GM19099 (cell line): ENCODE data around the gene PRTFDC1.

ENCODE experiments used
- POLR2A ChIP-seq: IDR thresholded peaks from 3 replicates; pipeline ENCODE4 v1.6.1; 2011; ENCODE audit warnings: low read depth; ENCODE audit not compliant: insufficient read length; ENCODE audit errors: extremely low read depth

PRTFDC1 gene

GRCh38 chr10:24901686-24902399, 50.6 kb downstream of the PRTFDC1 start:
- TF ChIP-seq POLR2A, result peak; percentile 18

- no peak for TF ChIP-seq POLR2A
Measured at GRCh38 chr10:24900888-24901685, 51.3 kb downstream of the PRTFDC1 start.

DNA sequence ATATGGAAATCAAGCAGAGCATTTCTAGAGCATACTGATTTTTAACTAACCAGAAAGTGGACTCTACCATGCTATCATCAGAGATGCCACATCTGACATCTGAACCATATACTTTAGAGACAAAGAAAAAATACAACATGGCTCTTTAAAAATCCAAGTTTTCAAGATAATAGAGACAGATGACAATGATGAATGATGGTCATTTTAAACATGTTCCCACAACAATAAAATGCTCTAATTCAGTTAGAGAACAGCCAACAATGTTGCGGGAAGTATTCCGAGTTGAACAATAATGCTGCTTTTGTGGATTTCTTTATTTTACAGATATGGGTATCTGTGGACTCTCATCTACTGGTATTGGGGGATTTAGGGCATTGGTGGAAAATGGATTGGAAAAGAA, 52.8 kb downstream of the PRTFDC1 start:
- no peak for TF ChIP-seq POLR2A

DNA sequence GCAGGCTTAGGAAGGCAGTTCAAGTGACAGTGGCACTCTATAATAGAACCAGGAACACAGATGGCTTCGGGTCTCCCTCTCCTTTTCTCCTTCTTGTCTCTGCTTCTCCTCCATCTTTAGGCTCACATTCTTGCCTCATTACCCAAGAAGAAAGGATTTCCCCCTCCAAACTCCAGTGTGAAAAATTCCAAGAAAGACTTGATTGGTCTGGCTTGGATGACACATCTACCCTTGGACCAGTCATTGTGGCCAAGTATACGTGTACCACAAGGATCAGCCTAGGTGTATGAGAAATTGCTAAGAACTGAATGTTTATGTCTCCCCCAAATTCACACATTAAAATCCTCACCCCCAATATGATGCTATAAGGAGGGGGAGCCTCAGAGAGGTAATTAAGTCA, 53.9 kb downstream of the PRTFDC1 start:
- TF ChIP-seq POLR2A, result no peak

DNA sequence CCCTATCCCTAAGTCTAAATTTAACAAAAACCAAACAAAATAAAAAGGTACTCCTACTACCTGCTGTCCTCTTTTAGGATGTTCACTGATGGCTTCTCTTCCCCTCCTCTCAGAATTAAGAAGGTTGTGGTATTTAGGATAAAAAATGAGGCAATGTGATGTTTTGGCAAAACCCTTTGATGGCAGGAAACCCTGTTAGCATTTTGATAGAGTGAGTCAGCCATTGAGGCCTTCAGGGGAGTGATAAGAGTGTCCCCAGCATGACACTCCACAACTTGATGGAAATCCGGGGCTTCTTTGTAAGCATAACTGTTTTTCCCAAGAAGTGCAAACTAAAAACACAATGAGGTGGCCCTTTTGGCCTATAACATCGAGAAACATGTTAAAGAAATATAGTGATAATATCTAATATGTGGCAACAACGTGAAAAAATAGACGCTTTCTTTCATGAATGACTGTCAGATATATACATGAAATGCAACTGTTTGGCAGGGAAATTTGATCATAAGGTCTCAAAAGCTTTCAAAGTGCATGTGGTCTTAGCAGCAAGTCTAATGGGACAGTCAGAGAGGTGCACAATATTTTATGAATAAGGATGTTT, 55.0 kb downstream of the PRTFDC1 start:
- TF ChIP-seq POLR2A, result no peak

DNA sequence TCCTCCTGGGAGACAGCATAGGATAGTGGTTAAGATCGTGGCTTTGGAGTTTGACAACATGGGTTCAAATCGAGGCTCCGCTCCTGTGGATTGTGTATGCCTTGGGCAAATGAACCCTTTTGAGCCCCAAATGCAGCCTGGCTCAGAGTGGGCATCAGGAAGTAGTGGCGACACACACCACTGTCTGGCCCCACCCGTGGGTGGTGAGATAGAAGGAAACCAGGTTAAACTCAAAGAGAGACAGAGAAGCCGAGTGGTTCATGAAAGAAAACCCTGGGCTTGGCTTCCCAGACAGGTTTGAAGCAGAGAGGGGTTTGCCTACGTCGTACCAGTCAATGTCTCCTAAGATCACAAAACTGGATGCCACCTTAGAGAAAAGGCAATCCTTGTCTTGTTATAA, 57.7 kb downstream of the PRTFDC1 start:
- TF ChIP-seq POLR2A, result no peak

GRCh38 chr10:24894309-24894708, 58.1 kb downstream of the PRTFDC1 start:
- TF ChIP-seq POLR2A, result no peak

GRCh38 chr10:24893127-24893526, 59.3 kb downstream of the PRTFDC1 start:
- TF ChIP-seq POLR2A, result no peak

DNA sequence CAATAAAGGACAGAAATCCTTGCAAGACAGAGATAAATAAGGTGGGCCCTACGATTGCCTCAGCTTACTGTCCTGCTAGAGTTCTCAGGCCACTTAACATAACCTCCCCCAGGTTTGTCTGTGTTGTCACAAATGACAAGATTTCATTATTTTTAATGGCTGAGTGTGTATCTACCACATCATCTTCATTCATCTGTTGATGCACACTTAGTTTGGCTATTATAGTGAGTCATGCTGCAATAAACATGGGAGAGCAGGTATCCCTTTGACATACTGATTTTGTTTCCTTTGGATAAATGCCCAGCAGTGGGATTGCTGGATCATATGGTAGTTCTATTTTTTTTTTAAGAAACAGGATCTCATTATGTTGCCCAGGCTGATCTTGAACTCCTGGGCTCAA, 60.6 kb downstream of the PRTFDC1 start:
- TF ChIP-seq POLR2A, result no peak

GRCh38 chr10:24889639-24890038, 62.8 kb downstream of the PRTFDC1 start:
- TF ChIP-seq POLR2A, result no peak

DNA sequence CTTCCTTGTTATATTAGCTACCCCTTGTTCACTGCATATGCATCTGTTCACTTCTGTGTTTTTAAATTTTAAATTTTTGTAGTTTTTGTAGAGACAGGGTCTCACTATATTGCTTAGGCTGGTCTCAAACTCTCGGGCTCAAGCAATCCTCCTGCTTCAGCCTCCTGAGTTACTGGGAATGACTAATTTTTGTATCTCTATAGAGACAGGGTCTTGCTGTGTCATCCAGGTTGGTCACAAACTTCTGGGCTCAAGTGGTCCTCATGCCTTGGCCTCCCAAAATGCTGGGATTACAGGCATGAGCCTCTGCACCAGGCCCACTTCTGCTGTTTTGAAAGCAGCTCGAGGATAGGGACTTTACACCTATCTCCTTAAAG, 64.6 kb downstream of the PRTFDC1 start:
- TF ChIP-seq POLR2A, result no peak

GRCh38 chr10:24886290-24886680, 66.1 kb downstream of the PRTFDC1 start:
- TF ChIP-seq POLR2A, result no peak

GRCh38 chr10:24885551-24886289, 66.7 kb downstream of the PRTFDC1 start:
- no peak for TF ChIP-seq POLR2A

- TF ChIP-seq POLR2A, result no peak
Measured at GRCh38 chr10:24884793-24885192, 67.6 kb downstream of the PRTFDC1 start.

DNA sequence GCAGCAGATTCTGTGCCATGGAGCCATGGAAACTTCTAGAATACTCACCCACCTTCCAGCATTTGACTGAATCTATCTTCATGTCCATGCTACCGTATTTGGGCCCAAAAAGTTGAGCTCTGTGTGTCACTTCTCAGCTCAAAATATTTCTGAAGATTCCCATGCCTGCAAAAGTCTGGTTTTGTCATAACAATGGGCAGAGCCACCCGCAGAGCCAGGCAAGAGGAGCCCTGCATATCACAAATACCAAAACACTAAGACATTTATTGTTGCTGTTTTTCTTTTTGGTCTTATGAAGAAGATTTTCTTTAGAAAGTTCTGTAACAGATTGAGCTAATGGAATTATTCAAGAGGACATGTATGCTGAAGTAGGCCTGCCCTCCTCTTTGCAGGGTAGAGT, 68.1 kb downstream of the PRTFDC1 start:
- TF ChIP-seq POLR2A, result no peak

DNA sequence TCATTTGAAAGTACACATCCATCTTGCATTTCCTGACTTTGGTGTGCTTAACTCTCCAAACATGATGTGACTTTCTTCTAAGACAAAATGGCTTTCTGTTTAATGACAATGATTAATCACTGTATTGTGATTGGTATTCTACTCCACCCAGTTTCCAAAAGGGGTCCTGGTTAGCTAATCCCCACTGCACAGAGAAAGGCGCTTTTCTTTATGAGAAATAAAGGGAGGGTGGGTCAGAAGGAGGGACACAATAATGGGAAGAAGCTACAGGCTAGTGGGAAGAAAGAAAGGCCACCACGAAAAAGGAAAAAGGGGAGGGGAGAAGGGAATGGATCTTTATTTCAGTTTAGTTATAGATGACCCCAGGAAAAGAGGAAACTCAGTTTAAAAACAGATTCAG, 69.2 kb downstream of the PRTFDC1 start:
- no peak for TF ChIP-seq POLR2A

DNA sequence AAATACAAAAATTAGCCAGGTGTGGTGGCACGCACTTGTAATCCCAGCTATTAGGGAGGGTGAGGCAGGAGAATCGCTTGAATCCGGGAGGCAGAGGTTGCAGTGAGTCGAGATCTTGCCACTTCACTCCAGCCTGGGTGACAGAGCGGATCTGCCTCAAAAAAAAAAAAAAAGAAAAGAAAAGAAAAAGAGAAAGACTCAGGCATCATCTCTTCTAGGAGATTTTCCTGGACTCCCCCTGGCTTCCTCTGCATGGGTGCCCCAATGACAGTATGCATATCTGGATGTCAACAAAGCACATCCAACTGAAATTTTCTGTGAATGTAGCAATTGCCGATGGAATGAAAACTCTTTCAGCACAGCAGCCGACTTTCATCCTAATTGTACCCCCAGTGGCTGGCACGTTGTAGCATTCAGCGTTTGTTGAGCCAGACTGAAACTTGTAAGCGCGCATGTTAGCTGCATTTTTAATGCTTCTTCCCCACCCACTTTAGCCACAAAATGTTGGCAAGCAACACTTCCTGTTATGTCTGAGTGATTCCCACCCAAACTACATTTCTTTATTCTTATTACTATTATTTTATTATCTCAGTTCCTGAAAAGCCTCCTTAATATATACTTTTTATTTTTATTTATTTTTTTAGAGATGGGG, 70.2 kb downstream of the PRTFDC1 start:
- no peak for TF ChIP-seq POLR2A
